GM23338 (cell line): ENCODE data around the gene PRKCQ. TPM values are rescaled to one million over a fixed set of nuclear protein-coding genes. Genes with fewer than 3 reads are reported as not detected.

Experiments
- ATAC-seq: fragments of 200-7000 bp; cut with Tn5 transposase; 3 replicates; pipeline ENCODE4 v1.9.1; 2020
- DNase-seq: peaks from one replicate; pipeline ENCODE4 v3.0.0-alpha.2; 2015; ENCODE audit warnings: low spot score
- H2AFZ ChIP-seq: fragments of 200-600 bp; sonication (generic); 2 replicates; pipeline ENCODE4 v1.8.0; 2016; ENCODE audit warnings: antibody characterized with exemption, mild to moderate bottlenecking, moderate library complexity
- H3F3A ChIP-seq: fragments of 200-600 bp; sonication (generic); replicated peaks from 2 replicates; pipeline ENCODE4 v1.8.0; 2017; ENCODE audit warnings: antibody characterized with exemption, mixed run types, low read depth
- H3K27ac ChIP-seq: fragments of 200-600 bp; sonication (generic); 2 replicates; pipeline ENCODE4 v1.6.1; 2016; ENCODE audit warnings: low read depth
- H3K27me3 ChIP-seq: fragments of 200-600 bp; sonication (generic); 2 replicates; pipeline ENCODE4 v1.8.0; 2016; ENCODE audit warnings: mild to moderate bottlenecking, mixed run types, moderate library complexity; ENCODE audit not compliant: insufficient read depth
- H3K36me3 ChIP-seq: fragments of 200-600 bp; sonication (generic); 2 replicates; pipeline ENCODE4 v1.8.0; 2016; ENCODE audit warnings: mild to moderate bottlenecking; ENCODE audit not compliant: insufficient read depth
- H3K4me1 ChIP-seq: fragments of 200-600 bp; sonication (generic); 2 replicates; pipeline ENCODE4 v1.8.0; 2016; ENCODE audit warnings: mild to moderate bottlenecking, moderate library complexity; ENCODE audit not compliant: insufficient read depth
- H3K4me2 ChIP-seq: fragments of 200-600 bp; sonication (generic); 2 replicates; pipeline ENCODE4 v1.7.1; 2017; ENCODE audit warnings: mixed run types
- H3K4me3 ChIP-seq: fragments of 200-600 bp; sonication (generic); 2 replicates; pipeline ENCODE4 v1.6.1; 2016; ENCODE audit warnings: mixed run types
- H3K79me2 ChIP-seq: fragments of 200-600 bp; sonication (generic); replicated peaks from 2 replicates; pipeline ENCODE4 v1.8.0; 2017; ENCODE audit warnings: mild to moderate bottlenecking; ENCODE audit not compliant: insufficient read depth
- H3K9me2 ChIP-seq: fragments of 200-600 bp; sonication (generic); 2 replicates; pipeline ENCODE4 v1.8.0; 2017; ENCODE audit not compliant: insufficient read depth
- H4K20me1 ChIP-seq: fragments of 200-600 bp; sonication (generic); replicated peaks from 2 replicates; pipeline ENCODE4 v1.8.0; 2017; ENCODE audit warnings: mild to moderate bottlenecking; ENCODE audit not compliant: insufficient read depth
- H3K27ac Mint-ChIP-seq: 2 replicates; pipeline ENCODE4 v1.8.0; 2020; ENCODE audit warnings: inconsistent platforms, mild to moderate bottlenecking, moderate library complexity, mixed read lengths
- H3K27me3 Mint-ChIP-seq: 3 replicates; pipeline ENCODE4 v1.8.0; 2022; ENCODE audit warnings: low read depth, mild to moderate bottlenecking, moderate library complexity, mixed read lengths, inconsistent platforms; ENCODE audit not compliant: insufficient read depth, poor library complexity
- H3K36me3 Mint-ChIP-seq: 3 replicates; pipeline ENCODE4 v1.8.0; 2021; ENCODE audit warnings: low read depth, mild to moderate bottlenecking, inconsistent platforms, moderate library complexity, mixed read lengths
- H3K4me1 Mint-ChIP-seq: 3 replicates; pipeline ENCODE4 v1.8.0; 2020; ENCODE audit warnings: mild to moderate bottlenecking, inconsistent platforms, mixed read lengths
- H3K4me3 Mint-ChIP-seq: 3 replicates; pipeline ENCODE4 v1.8.0; 2021; ENCODE audit warnings: moderate library complexity, mild to moderate bottlenecking, inconsistent platforms, mixed read lengths
- H3K9me3 Mint-ChIP-seq: 3 replicates; pipeline ENCODE4 v1.8.0; 2020; ENCODE audit warnings: moderate library complexity, mild to moderate bottlenecking, inconsistent platforms, mixed read lengths
- EZH2 ChIP-seq: fragments of 200-600 bp; sonication (generic); IDR thresholded peaks from one replicate; pipeline ENCODE4 v1.8.0; 2017; ENCODE audit warnings: antibody characterized with exemption, mild to moderate bottlenecking, low read depth; ENCODE audit not compliant: unreplicated experiment
- JUNB ChIP-seq: IDR thresholded peaks from one replicate; pipeline ENCODE4 v1.6.1; 2016; ENCODE audit warnings: antibody characterized with exemption; ENCODE audit not compliant: unreplicated experiment
- POLR2AphosphoS5 ChIP-seq: IDR thresholded peaks from 2 replicates; pipeline ENCODE4 v1.6.1; 2016; ENCODE audit warnings: antibody characterized with exemption, low read depth
- STAT1 ChIP-seq: IDR thresholded peaks from one replicate; pipeline ENCODE4 v1.6.1; 2016; ENCODE audit warnings: antibody characterized with exemption; ENCODE audit not compliant: unreplicated experiment
- ZNF114 ChIP-seq: fragments of 250-450 bp; sonication (Bioruptor Pico); IDR thresholded peaks from 2 replicates; pipeline ENCODE4 v1.5.0; 2020; ENCODE audit warnings: mild to moderate bottlenecking, moderate library complexity
- ZNF331 ChIP-seq: fragments of 250-450 bp; sonication (Bioruptor Pico); IDR thresholded peaks from 2 replicates; pipeline ENCODE4 v1.5.0; 2020; ENCODE audit warnings: low read depth, mild to moderate bottlenecking, moderate library complexity
- polyA plus RNA-seq: library from polyadenylated mRNA; unstranded; fragments of >200 nt; fragmentation: Nextera tagmentation; extraction: Ambion mirVana; gene quantifications from 2 replicates; pipeline ENCODE4 v1.2.1, GENCODE V29; 2016
- total RNA-seq: library from RNA; depleted of rRNA; stranded (reverse); fragments of >200 nt; shearing (Covaris generic); gene quantifications from 2 replicates; pipeline ENCODE4 v1.2.3, GENCODE V29; 2014
- TF ChIP-seq, protein P1 (sequence below), 2 experiments: fragments of 200-600 bp in 1 of 2; sonication (generic) in 1 of 2; conservative IDR thresholded peaks; 2 replicates each; pipeline versions ENCODE4 v1.5.1 to v1.6.1; 2016 to 2017; ENCODE audit warnings: antibody characterized with exemption in 2 of 2, low read depth in 2 of 2, mild to moderate bottlenecking in 2 of 2, moderate library complexity in 1 of 2
- TF ChIP-seq, protein P2 (sequence below): IDR thresholded peaks from 2 replicates; pipeline ENCODE4 v1.6.1; 2016; ENCODE audit warnings: antibody characterized with exemption
- TF ChIP-seq, protein P3 (sequence below): fragments of 250-450 bp; sonication (Bioruptor Pico); IDR thresholded peaks from 2 replicates; pipeline ENCODE4 v1.5.0; 2020; ENCODE audit warnings: mild to moderate bottlenecking, moderate library complexity

PRKCQ gene
- total and polyA plus RNA-seq, 2 experiments from 2014 or later, result 12.6 to 28.5 TPM

DNA sequence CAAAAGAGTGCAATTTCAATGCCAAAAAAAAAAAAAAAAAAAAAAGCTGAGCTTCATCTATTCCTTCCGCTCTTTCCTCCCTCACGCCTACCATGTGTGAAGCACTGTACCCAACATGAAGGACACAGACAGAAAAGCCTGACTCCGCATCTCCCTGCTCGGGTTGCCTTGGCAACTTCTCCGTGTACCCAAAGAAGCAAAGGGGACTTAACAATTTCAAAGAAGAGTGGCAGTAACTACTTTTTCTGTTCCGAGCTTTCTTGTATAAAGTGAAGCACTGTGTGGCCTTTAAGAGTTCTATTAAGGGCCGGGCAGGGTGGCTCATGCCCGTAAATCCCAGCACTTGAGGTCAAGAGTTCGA is 177.7 kb downstream of the PRKCQ start:
- no peak overlapping the region for H3K4me3 ChIP-seq
- H3K27me3 ChIP-seq, result no peaks in the 10 kb centered on the region
- H3K4me2 ChIP-seq, result no peak overlapping the region
- H3K9me2 ChIP-seq, result no peaks in the 10 kb centered on the region
- H3K27ac Mint-ChIP-seq, result no peak overlapping the region
- DNase-seq (peak; percentile 27), ATAC-seq (peak; percentile 14)
- no peaks in the 10 kb centered on the region for H4K20me1 ChIP-seq
- peaks cover 24% of the 10 kb centered on the region for H3K4me1 Mint-ChIP-seq
- no peak overlapping the region for H3K27ac ChIP-seq
- peaks cover 2% of the 10 kb centered on the region; the same call in 2 of the 3 replicates for H3K9me3 Mint-ChIP-seq
- H3K4me1 ChIP-seq, result peaks cover 8% of the 10 kb centered on the region; the same call in 1 of the 2 replicates
- no peaks in the 10 kb centered on the region for H3K79me2 ChIP-seq
- H3F3A ChIP-seq, result no peaks in the 10 kb centered on the region
- no peaks in the 10 kb centered on the region for H3K27me3 Mint-ChIP-seq
- TF ChIP-seq ZNF331 (CRISPR knock-in tag), result no peak
- TF ChIP-seq ZNF114 (CRISPR knock-in tag), result no peak
- no peak for TF ChIP-seq POLR2AphosphoS5
- TF ChIP-seq, protein P1, sequence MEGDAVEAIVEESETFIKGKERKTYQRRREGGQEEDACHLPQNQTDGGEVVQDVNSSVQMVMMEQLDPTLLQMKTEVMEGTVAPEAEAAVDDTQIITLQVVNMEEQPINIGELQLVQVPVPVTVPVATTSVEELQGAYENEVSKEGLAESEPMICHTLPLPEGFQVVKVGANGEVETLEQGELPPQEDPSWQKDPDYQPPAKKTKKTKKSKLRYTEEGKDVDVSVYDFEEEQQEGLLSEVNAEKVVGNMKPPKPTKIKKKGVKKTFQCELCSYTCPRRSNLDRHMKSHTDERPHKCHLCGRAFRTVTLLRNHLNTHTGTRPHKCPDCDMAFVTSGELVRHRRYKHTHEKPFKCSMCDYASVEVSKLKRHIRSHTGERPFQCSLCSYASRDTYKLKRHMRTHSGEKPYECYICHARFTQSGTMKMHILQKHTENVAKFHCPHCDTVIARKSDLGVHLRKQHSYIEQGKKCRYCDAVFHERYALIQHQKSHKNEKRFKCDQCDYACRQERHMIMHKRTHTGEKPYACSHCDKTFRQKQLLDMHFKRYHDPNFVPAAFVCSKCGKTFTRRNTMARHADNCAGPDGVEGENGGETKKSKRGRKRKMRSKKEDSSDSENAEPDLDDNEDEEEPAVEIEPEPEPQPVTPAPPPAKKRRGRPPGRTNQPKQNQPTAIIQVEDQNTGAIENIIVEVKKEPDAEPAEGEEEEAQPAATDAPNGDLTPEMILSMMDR (conservative IDR thresholded peaks at IDR 0.05; ENCODE audit: low read depth in 2 of 2), result no peak
- H3K36me3 ChIP-seq, result no peaks in the 10 kb centered on the region
- H2AFZ ChIP-seq, result no peak overlapping the region
- no peaks in the 10 kb centered on the region for H3K36me3 Mint-ChIP-seq
- no peak overlapping the region for H3K4me3 Mint-ChIP-seq

DNA sequence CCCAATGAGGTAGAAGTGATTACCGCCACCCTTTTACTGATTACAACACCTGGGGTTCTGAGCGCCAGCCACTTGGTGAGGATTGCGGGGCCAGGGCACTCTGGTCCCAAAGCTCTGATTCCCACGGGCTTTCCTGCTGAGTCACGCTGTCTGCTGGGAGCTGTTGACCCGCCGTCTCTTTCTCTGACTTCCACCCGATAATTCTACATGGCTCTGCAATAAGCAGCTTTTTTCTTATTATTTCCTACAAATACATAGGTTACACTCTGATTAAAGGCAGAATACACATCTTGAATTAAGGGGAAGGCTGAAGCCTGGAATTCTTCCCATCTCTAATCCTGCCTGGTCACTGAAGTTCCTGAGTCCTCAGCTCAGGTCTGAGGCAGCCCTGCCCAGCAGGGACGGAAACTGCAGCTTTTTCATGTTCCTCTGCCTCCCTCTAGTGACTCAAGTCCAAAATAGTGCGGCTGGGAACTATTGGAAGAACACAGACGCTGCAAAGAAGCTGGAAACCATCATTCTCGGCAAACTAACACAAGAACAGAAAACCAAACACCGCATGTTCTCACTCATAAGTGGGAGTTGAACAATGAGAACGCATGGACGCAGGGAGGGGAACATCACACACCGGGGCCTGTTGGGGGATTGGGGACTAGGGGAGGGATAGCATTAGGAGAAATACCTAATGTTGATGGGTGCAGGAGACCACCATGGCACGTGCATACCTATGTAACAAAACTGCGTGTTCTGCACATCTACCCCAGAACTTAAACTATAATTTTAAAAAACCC is 178.3 kb downstream of the PRKCQ start:
- ATAC-seq (peak; percentile 95), DNase-seq (peak; percentile 97)
- Histone ChIP-seq H2AFZ (no peak overlapping the region; the same call in 1 of the 2 replicates), H3K4me1 (peaks cover 8% of the 10 kb centered on the region; the same call in 1 of the 2 replicates), H3K79me2 (no peaks in the 10 kb centered on the region), H3K27me3 (no peaks in the 10 kb centered on the region), H3K36me3 (no peaks in the 10 kb centered on the region), H3K4me2 (peak overlapping the region; percentile 30), H4K20me1 (no peaks in the 10 kb centered on the region), H3K9me2 (no peaks in the 10 kb centered on the region), H3K4me3 (0 out of 2 replicates have a peak overlapping the region, but pooled peaks have one; percentile 25), H3F3A (no peaks in the 10 kb centered on the region), H3K27ac (no peak overlapping the region)
- H3K4me3 Mint-ChIP-seq, result peak overlapping the region; percentile 50; the same call in 2 of the 3 replicates
- peaks cover 24% of the 10 kb centered on the region for H3K4me1 Mint-ChIP-seq
- H3K27me3 Mint-ChIP-seq, result no peaks in the 10 kb centered on the region
- H3K36me3 Mint-ChIP-seq, result no peaks in the 10 kb centered on the region
- peak overlapping the region; percentile 95 for H3K27ac Mint-ChIP-seq
- no peaks in the 10 kb centered on the region; the same call in 2 of the 3 replicates for H3K9me3 Mint-ChIP-seq
- TF ChIP-seq, protein P1 (conservative IDR thresholded peaks at IDR 0.05; ENCODE audit: low read depth in 2 of 2), result peak; percentile 95 to 96
- TF ChIP-seq JUNB (no peak), EZH2 (no peak), STAT1 (no peak), POLR2AphosphoS5 (no peak)
- TF ChIP-seq, protein P2, sequence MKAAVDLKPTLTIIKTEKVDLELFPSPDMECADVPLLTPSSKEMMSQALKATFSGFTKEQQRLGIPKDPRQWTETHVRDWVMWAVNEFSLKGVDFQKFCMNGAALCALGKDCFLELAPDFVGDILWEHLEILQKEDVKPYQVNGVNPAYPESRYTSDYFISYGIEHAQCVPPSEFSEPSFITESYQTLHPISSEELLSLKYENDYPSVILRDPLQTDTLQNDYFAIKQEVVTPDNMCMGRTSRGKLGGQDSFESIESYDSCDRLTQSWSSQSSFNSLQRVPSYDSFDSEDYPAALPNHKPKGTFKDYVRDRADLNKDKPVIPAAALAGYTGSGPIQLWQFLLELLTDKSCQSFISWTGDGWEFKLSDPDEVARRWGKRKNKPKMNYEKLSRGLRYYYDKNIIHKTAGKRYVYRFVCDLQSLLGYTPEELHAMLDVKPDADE, result no peak
- TF ChIP-seq, protein P3, sequence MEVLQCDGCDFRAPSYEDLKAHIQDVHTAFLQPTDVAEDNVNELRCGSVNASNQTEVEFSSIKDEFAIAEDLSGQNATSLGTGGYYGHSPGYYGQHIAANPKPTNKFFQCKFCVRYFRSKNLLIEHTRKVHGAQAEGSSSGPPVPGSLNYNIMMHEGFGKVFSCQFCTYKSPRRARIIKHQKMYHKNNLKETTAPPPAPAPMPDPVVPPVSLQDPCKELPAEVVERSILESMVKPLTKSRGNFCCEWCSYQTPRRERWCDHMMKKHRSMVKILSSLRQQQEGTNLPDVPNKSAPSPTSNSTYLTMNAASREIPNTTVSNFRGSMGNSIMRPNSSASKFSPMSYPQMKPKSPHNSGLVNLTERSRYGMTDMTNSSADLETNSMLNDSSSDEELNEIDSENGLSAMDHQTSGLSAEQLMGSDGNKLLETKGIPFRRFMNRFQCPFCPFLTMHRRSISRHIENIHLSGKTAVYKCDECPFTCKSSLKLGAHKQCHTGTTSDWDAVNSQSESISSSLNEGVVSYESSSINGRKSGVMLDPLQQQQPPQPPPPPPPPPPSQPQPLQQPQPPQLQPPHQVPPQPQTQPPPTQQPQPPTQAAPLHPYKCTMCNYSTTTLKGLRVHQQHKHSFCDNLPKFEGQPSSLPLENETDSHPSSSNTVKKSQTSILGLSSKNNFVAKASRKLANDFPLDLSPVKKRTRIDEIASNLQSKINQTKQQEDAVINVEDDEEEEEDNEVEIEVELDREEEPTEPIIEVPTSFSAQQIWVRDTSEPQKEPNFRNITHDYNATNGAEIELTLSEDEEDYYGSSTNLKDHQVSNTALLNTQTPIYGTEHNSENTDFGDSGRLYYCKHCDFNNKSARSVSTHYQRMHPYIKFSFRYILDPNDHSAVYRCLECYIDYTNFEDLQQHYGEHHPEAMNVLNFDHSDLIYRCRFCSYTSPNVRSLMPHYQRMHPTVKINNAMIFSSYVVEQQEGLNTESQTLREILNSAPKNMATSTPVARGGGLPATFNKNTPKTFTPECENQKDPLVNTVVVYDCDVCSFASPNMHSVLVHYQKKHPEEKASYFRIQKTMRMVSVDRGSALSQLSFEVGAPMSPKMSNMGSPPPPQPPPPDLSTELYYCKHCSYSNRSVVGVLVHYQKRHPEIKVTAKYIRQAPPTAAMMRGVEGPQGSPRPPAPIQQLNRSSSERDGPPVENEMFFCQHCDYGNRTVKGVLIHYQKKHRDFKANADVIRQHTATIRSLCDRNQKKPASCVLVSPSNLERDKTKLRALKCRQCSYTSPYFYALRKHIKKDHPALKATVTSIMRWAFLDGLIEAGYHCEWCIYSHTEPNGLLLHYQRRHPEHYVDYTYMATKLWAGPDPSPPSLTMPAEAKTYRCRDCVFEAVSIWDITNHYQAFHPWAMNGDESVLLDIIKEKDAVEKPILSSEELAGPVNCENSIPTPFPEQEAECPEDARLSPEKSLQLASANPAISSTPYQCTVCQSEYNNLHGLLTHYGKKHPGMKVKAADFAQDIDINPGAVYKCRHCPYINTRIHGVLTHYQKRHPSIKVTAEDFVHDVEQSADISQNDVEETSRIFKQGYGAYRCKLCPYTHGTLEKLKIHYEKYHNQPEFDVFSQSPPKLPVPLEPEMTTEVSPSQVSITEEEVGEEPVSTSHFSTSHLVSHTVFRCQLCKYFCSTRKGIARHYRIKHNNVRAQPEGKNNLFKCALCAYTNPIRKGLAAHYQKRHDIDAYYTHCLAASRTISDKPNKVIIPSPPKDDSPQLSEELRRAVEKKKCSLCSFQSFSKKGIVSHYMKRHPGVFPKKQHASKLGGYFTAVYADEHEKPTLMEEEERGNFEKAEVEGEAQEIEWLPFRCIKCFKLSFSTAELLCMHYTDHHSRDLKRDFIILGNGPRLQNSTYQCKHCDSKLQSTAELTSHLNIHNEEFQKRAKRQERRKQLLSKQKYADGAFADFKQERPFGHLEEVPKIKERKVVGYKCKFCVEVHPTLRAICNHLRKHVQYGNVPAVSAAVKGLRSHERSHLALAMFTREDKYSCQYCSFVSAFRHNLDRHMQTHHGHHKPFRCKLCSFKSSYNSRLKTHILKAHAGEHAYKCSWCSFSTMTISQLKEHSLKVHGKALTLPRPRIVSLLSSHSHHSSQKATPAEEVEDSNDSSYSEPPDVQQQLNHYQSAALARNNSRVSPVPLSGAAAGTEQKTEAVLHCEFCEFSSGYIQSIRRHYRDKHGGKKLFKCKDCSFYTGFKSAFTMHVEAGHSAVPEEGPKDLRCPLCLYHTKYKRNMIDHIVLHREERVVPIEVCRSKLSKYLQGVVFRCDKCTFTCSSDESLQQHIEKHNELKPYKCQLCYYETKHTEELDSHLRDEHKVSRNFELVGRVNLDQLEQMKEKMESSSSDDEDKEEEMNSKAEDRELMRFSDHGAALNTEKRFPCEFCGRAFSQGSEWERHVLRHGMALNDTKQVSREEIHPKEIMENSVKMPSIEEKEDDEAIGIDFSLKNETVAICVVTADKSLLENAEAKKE, result no peak
